HG03103 (cell line): ENCODE data around the gene AKAP12.
A peak's percentile ranks its signal among the peaks of the same experiment; 100 is the strongest.
"Not testable (repeated sequence)": the region's sequence is repeated elsewhere in the genome, so short reads cannot be mapped to it uniquely, and the experiment has no call there.

Experiments
- ATAC-seq: cut with Tn5 transposase; IDR thresholded peaks from one replicate; pipeline ENCODE4 v1.9.1; 2021; ENCODE audit warnings: low read depth; ENCODE audit not compliant: unreplicated experiment

AKAP12 gene

GRCh38 chr6:151375833-151376232, 136.1 kb downstream of the AKAP12 start:
- no peak for ATAC-seq

- no peak for ATAC-seq
Measured at GRCh38 chr6:151376440-151376839, 136.7 kb downstream of the AKAP12 start.

GRCh38 chr6:151377095-151377494, 137.3 kb downstream of the AKAP12 start:
- no peak for ATAC-seq

- peak; percentile 44 for ATAC-seq
Measured at GRCh38 chr6:151379933-151380847, 140.4 kb downstream of the AKAP12 start.

- ATAC-seq = peak; percentile 2
Measured at GRCh38 chr6:151380848-151381205, 141.1 kb downstream of the AKAP12 start.

GRCh38 chr6:151381722-151382121, 142.0 kb downstream of the AKAP12 start:
- ATAC-seq = no peak

- not testable (repeated sequence) for ATAC-seq
Measured at GRCh38 chr6:151382631-151383030, 142.9 kb downstream of the AKAP12 start.

GRCh38 chr6:151384151-151384550, 144.4 kb downstream of the AKAP12 start:
- no peak for ATAC-seq

GRCh38 chr6:151385177-151385576, 145.4 kb downstream of the AKAP12 start:
- ATAC-seq = no peak

- ATAC-seq = no peak
Measured at GRCh38 chr6:151387175-151387970, 147.6 kb downstream of the AKAP12 start.

GRCh38 chr6:151388236-151388635, 148.5 kb downstream of the AKAP12 start:
- no peak for ATAC-seq

GRCh38 chr6:151388997-151389617, 149.3 kb downstream of the AKAP12 start:
- no peak for ATAC-seq

- peak; percentile 52 for ATAC-seq
Measured at GRCh38 chr6:151389618-151390275, 150.0 kb downstream of the AKAP12 start.

- ATAC-seq = peak; percentile 75
Measured at GRCh38 chr6:151390276-151390850, 150.6 kb downstream of the AKAP12 start.

- peak; percentile 4 for ATAC-seq
Measured at GRCh38 chr6:151390851-151391470, 151.2 kb downstream of the AKAP12 start.

GRCh38 chr6:151391471-151392413, 152.0 kb downstream of the AKAP12 start, which contains the start of gene ZBTB2:
ZBTB2 (minus strand) TSS chr6:151391559; CDS start chr6:151373637, 17,922 bp downstream.
- no peak for ATAC-seq

- ATAC-seq = no peak
Measured at GRCh38 chr6:151392427-151392826, 152.7 kb downstream of the AKAP12 start.

- no peak for ATAC-seq
Measured at GRCh38 chr6:151393410-151393809, 153.6 kb downstream of the AKAP12 start.

GRCh38 chr6:151399679-151400078, 159.9 kb downstream of the AKAP12 start:
- ATAC-seq = no peak
